GM19099 (cell line): Measurements from ENCODE around the gene XPC.

Experiments used
- POLR2A ChIP-seq: IDR thresholded peaks from 3 replicates; pipeline ENCODE4 v1.6.1; 2011; ENCODE audit warnings: low read depth; ENCODE audit not compliant: insufficient read length; ENCODE audit errors: extremely low read depth

XPC gene

DNA sequence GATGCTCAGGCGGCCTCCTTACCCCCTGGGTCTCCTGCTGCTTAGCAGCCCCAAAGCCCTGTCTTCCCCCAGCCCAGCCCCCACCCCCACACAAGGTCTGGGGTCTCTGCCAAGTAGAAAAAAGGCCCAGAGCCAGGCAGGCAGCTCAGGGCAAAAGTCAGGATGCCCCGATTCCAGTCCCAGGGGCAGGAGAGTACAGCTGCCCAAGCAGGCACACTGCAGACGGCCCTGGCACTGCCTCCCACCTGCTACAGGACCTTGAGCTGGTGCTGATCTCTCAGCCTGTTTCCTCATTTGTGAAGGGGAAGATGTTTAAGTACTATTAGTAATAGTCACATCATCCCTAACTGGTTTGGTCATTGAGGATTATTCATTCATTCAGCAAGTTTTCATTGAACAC lies 41.0 kb downstream of the XPC start:
- TF ChIP-seq POLR2A = no peak

DNA sequence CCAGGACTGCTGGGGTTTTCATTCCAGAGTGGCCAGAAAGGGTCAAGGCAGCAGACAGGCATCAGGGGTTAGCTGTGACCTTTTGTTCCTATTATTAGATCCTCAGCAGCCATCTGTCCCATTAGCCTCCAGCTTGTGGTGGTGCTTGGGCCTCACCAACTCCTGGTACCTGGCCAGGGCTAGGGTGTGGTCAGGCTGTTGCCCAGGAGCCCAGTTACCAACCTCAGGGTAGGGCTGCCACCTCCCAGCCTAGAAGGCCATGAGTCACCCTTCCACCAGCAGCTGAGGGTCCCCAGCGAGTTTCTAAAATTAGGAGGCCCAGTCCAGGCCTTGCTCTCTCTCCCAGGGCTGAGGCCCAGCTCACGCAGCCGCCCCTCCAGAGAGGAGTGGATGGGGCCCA lies 41.4 kb downstream of the XPC start:
- no peak for TF ChIP-seq POLR2A

DNA sequence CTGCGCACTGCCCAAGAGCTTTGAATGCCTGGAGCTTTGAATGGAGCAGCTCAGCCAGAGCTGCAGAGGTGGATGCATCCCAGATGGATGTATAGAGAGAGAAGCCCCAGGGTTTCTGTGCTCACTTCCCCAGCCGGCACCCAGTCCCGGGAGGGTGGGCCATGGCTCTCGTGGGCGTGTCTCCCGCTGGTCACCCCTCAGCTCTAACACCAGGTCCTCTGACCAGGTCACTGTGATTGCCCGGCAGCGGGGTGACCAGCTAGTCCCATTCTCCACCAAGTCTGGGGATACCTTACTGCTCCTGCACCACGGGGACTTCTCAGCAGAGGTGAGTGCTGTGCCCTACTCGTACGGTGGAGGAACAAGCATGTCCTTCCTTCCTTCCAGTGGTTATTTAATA lies 42.8 kb downstream of the XPC start:
- TF ChIP-seq POLR2A = no peak

DNA sequence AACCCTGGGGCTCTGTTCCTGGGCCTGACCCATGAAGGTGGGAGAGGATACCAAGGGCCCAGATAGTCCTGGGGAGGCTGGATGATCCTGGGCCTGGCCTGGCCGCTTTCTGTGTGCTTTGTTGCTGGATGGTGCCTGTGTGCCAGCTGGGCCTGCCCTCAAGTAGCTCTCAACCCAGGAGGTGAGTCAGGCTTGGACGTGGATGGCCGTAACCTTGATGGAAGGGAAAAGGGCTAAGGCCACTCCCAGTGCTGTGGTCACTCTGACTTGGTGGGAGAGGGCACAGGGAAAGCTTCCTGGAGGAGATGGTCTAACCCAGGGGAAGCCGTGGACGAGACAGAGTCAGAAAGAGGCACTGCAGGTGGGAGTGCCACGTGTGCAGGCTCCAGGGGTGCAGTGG lies 44.1 kb downstream of the XPC start:
- no peak for TF ChIP-seq POLR2A

DNA sequence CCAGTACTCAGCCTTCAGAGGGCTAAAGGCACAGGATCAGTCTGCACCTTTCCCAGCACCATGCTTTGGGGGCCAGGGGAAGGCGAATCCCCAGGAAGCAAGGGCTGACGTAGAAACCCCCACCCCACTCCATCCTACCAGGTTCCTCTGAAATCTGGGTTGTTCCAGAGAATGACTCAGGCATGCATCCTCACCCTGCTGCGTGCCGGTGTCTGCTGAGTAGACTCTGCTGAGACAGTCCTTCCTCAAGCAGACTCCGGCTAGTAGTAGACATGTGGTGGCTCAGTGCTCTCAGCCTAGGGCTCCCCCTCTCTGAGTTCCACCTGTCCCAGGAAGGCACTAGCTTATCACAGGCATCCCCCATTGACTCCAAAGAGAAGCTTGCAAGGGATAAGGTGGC lies 44.5 kb downstream of the XPC start:
- no peak for TF ChIP-seq POLR2A

DNA sequence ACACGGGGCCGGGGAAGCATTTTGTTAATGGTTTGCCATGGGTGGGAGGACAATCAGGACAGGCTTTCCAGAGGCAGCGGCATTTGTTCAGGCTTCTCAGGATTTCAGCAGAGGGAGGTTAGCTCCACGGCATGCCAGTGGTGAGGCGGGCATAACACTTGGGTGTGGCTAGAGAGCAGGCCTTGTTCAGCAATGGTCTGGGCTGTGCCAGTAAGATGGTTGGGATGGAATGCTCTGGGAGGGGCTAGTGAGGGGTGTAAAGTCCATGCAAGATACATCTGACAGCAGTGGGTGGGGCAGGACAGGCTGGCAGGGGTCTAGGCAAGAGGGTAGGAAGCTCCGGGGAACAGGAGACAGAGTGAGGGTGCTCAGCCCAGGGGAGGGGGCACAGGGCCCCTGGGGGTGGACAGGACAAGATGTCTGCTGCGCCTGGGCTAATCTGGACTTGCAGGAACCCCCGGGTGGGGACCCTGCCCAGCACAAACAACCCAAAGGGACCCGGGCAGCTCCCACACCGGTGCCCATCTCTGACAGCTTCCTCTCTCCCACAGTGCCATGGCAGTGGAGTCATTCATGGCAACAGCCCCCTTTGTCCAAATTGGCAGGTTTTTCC lies 45.1 kb downstream of the XPC start:
- no peak for TF ChIP-seq POLR2A

DNA sequence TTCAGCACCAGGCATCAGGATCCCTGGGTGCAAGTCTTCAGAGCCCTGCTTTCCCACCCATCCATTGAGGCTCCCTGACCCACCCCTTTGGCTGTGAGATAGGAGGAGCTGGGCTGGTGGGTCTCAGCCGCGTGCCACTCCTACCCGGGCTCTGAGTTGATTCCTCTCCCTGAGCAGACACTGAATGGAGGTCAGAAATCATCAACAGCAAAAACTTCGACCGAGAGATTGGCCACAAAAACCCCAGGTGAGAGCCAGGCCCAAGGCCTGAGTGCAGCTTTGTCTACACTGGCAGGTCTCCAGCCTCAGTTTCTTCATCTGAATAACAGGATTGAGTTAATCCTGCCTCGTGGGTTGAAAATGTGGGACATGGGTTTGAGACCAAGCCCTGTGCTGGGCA lies 45.7 kb downstream of the XPC start:
- no peak for TF ChIP-seq POLR2A

DNA sequence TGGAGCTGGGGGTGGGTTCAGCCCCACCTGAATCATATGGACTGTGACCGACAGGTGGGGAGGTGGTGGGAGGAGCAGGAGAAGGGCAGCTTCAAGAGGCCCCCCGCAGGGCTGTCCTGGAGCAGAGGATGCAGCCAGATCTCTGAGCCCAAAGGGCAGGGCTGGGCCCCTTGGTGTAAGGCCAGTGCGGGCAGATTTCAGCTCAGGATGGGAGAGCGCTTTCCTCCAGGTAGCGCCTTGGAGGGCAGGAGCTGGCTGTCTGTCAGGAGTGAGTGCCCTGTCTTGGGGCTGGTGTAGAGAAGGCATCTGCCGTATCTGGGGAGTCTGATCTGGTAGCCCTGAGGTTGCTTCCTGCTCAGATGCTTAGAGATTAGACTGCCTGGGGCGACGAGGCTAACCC lies 46.3 kb downstream of the XPC start:
- TF ChIP-seq POLR2A = no peak

DNA sequence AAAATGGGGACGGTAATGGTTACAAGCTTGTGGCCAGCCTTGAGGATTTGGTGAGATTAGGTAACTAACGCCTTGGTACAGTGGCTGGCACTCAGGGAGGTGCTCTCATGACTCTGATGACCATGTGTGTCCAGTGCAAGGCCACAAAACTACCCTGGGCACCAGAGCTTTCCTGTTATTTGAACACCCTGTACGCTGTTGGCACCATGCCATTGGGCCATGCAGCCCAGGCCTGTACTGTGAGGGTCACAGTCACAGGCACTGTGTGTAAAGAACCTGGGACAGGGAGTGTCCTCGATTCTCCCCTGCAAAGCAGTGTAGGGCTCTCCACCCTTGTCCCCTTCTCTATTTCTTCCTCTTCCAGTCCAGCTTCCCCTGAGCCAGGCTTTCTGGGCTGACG lies 47.3 kb downstream of the XPC start:
- TF ChIP-seq POLR2A = no peak

DNA sequence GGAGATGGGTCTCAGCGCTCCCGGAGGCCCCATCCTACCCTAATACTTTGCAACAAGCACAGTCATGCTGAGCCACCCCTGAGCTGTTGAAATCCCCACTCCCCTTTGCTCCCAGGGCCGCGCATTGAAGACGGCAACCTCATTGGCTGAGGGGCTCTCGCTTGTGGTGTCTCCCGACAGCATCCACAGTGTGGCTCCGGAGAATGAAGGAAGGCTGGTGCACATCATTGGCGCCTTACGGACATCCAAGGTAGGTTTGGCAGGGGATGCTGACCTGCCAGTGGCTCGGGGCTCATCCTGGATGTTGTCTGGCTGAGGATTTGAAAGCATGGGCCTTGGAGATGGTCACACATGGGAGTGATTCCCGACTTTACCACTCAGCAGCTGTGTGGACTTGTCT lies 47.7 kb downstream of the XPC start:
- no peak for TF ChIP-seq POLR2A

DNA sequence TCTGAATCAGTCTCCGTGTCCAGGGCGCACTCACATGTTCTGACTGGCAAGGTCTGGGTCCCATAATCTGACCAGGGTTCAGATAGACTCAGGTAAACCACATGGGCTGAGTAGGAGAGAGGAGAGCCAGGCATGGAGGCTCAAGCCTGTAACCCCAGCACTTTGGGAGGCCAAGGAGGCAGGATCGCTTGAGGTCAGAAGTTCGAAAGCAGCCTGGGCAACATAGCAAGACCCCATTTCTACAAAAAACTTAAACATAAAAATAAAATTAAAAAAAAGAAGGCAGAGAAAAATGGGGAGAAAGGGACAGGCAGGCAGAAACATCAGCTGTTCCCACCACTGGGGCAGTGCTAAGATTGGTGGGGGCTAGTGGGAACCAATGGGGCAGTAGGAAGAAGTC lies 48.2 kb downstream of the XPC start:
- TF ChIP-seq POLR2A = no peak

DNA sequence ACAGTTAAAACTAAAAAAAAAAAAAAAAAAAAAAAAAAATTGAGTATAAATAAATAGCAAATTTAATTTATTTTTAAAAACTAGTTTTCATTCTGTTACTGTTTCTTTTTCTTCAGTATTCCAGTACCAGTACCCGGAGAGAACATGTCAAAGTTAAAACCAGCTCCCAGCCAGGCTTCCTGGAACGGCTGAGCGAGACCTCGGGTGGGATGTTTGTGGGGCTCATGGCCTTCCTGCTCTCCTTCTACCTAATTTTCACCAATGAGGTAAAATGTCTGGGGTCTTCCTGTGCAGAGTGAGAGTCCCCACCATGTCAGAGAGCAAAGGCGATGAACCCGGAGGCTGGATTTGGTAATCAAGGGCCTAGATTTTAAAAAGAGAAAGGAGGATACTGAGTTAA lies 49.1 kb downstream of the XPC start:
- no peak for TF ChIP-seq POLR2A

DNA sequence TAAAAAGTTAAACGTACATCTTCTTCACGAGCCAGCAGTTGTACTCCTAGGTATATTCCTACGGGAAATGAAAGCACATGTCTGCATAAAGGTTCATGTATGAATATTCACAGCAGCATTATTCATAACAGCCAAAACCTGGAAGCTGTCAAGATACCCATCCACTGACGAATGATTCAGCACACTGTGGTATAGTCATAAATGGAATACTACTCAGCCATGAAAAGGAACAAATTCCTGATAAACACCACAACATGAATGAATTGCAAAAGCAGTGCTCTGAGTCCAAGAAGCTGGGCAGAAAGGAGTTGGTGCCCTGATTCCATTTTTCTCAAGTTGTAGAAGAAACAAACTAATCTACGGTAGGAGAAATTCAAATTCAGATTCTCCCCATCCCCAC lies 49.7 kb downstream of the XPC start:
- TF ChIP-seq POLR2A = no peak

DNA sequence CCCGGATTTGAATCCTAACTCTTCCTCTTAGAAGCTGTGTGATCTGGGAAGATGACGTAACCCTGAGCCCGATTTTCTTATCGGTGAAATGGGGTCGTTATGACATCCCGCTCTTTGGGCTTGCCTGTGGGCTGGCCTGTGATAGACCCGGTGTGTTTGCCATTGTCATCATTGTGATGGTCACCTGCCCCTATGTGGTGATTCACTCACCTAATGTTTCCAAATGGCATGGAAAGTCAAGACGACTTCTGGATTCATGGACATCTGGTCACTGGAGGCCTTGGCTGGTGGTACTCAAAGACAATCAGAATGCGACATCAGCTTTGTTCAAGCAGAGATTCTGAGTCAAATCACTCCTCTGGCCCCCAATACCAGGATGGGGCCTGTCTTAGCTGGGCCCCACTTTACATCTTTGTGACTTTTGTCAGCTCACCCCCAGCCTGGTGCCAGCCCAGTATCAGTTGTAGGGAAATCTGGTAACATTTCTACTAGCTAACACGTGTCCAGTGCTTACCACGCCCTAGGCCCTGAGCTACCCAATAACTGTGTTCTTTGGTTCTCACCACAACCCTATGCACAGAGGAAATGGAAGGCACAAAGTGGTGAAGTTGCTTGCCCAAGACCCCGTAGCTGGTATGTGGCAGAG lies 50.8 kb downstream of the XPC start:
- TF ChIP-seq POLR2A = no peak

DNA sequence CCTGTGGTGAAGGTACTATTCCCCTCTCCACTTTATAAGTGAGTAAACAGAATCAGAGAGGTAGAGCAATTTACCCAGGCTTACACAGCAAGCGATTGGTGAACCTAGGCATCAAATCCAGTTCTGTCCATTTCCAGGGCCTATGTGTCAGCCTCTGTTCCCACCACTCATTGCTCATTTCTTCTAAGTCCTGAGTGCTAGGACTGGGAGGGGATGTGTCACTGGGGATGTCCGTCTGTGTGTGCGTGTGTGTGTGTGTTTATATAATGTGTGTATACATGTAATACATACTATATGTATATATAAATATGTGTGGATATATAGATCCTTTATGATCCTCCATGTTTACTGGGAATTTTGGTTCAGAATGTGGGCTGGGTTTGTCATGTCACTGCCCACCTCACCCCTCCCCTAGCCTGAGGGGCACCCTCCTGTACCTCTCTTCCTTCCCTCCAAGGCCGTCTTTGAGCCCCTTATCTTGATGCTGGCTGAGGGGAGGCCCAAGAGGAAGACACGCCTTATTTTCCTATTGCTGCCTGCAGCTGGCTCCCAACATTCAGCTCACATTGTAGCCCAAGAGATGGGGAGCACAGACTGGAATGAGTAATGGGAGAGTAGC lies 51.4 kb downstream of the XPC start:
- TF ChIP-seq POLR2A = no peak

DNA sequence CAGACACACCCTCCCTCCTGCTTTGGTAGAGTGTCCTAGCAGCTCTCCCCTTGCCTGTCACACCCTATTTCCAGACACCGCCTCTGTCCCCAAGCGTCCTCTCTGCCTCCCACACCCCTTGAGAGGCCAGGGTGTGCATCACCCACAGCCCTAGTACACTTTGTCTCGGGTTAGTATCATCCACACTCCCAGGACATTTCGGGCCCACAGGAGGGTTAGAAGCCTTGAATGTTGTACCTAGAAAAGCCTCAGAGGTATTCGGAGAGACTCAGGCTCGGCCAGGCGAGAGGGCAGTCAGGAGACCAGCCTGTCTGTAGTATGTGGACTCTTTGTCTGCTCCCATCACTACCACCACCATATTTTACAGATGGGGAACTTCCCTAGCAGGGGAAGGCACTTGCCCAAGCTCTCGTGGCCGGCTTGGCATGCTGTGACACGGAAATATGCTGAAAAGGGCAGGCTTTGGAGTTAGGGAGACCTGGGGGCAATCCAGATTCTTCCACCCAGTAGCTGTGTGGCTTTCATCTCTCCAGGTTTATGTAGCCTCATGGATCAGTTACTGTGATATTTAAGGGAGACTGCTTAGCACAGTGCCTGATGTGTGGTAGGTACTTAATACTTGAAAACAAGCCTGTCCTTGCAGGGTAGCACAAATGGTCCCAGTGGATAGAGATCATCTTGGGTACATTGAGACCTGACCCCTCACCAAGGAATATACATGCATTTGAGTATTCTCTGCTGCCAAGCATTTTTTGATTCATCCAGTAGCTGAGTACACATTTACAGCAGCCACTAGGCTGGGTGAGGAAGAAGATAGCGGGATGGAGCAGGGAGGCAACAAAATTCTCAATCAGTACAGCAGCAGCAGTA lies 52.1 kb downstream of the XPC start:
- TF ChIP-seq POLR2A = no peak

DNA sequence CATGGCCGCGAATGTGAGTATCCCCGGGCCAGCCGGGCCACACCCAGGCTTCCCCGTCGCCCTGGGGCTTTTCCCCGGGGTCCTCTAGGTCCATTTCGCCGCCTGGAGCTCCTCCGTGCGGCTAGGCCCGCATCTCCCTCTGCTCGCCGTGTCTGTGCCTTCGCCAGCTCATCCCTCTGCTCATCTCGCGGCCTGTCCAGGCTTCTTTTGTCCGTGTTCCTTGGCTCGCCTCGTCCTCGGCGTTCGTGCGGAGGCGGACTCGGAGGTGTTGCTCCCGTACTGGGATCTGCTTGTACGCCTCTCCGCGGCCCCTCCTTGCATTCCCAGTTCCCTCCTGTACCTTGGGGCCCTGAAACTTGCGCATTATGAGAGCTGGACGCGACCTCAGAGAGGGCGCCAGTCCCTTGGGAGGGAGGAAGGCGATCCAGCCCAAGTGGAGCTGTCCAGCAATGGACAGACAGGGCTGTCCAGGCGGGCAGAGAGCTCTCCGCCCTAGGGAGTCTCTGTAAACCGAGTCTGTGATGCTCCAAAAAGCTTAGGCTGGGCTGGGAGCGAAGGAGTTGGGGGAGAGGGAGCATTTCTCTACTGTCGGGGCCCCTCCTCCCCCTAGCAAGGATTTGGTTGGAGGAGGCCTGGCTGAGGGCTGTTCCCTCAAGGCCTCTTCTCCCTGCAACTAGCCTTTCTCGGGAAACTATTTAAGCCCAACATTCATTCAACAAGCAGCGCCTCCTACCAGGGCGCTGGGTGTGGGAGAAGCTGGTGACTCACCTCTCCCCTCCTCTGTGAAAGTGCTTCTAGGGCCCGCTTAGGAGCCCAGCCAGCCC lies 53.0 kb downstream of the XPC start:
- no peak for TF ChIP-seq POLR2A
